HCT116 (cell line): Measurements from ENCODE around the gene TSPO. TPM values are rescaled to one million over a fixed set of nuclear protein-coding genes. Genes with fewer than 3 reads are reported as not detected.

Source experiments
- ATAC-seq: fragments of 200-7000 bp; cut with Tn5 transposase; 2 replicates; pipeline ENCODE4 v1.9.1; 2020; ENCODE audit warnings: mild to moderate bottlenecking, moderate library complexity
- BruUV-seq: library from RNA; stranded (reverse); fragments of 400-500 nt; replicated peaks from 2 replicates; lab custom pipeline; 2021; lab: Mats Ljungman, UMichigan
- CTCF ChIA-PET: fragments of 300-600 bp; sonication (Branson Sonifier 250); formaldehyde crosslinking; loops from one replicate; lab custom pipeline; 2021; ENCODE audit warnings: antibody characterized with exemption; lab: Charles Lee
- POLR2A ChIA-PET: fragments of 300-600, 350-600 bp; sonication (Branson Sonifier 250); formaldehyde crosslinking; loops from one replicate; lab custom pipeline; 2021; ENCODE audit warnings: antibody characterized with exemption; lab: Charles Lee
- RAD21 ChIA-PET, 2 experiments: fragments of 300-600 bp; sonication (Branson Sonifier 250); formaldehyde crosslinking; loops; one replicate each; lab custom pipeline; 2023; ENCODE audit warnings: low total read pairs in 2 of 2; ENCODE audit not compliant: uncharacterized antibody in 2 of 2, unreplicated experiment in 2 of 2, low non-redundant PET in 1 of 2; lab: Charles Lee
- DNase-seq: peaks from one replicate; pipeline ENCODE4 v3.0.0-alpha.2; 2010; ENCODE audit warnings: low read depth, low spot score
- H2AFZ ChIP-seq: fragments of 200-600 bp; shearing (Covaris generic), sonication (generic); 2 replicates; pipeline ENCODE4 v1.6.1; 2017; ENCODE audit warnings: low read depth, mixed run types, mixed read lengths, antibody characterized with exemption, low read length; ENCODE audit not compliant: poor library complexity, severe bottlenecking
- H3K27ac ChIP-seq: 2 replicates; pipeline ENCODE4 v1.5.1; 2012; ENCODE audit warnings: low read depth, low read length
- H3K27me3 ChIP-seq: fragments of 200-600 bp; sonication (generic); 2 replicates; pipeline ENCODE4 v1.6.1; 2016; ENCODE audit warnings: mixed run types, low read length, mixed read lengths; ENCODE audit not compliant: insufficient read depth
- H3K36me3 ChIP-seq, 2 experiments: fragments of 200-500 bp in 1 of 2; fragments of 200-600 bp in 1 of 2; sonication (Bioruptor generic) in 1 of 2; sonication (generic) in 1 of 2; 2 replicates each; pipeline versions ENCODE4 v1.5.1 to v1.6.1; 2014 to 2016; ENCODE audit warnings: low read length in 2 of 2, inconsistent platforms in 1 of 2, mixed read lengths in 1 of 2, mixed run types in 1 of 2; ENCODE audit not compliant: insufficient read depth in 2 of 2, control insufficient read depth in 1 of 2
- H3K4me1 ChIP-seq, 2 experiments: fragments of 200-600 bp in 1 of 2; sonication (generic) in 1 of 2; 2 replicates each; pipeline versions ENCODE4 v1.5.1 to v1.6.1; 2012 to 2017; ENCODE audit warnings: low read length in 2 of 2, inconsistent platforms in 1 of 2, mild to moderate bottlenecking in 1 of 2, mixed read lengths in 1 of 2, mixed run types in 1 of 2, moderate library complexity in 1 of 2; ENCODE audit not compliant: insufficient read depth in 2 of 2, control insufficient read depth in 1 of 2
- H3K4me2 ChIP-seq: fragments of 200-600 bp; sonication (generic); 2 replicates; pipeline ENCODE4 v1.6.1; 2017; ENCODE audit warnings: mixed run types, low read length, mixed read lengths
- H3K4me3 ChIP-seq, 2 experiments: fragments of 200-600 bp in 1 of 2; sonication (generic) in 1 of 2; replicated peaks in 1 of 2; 2 replicates each; pipeline ENCODE4 v1.5.1; 2011 to 2016; ENCODE audit warnings: low read length in 2 of 2, control low read depth in 1 of 2, low read depth in 1 of 2, mild to moderate bottlenecking in 1 of 2, mixed read lengths in 1 of 2, mixed run types in 1 of 2
- H3K79me2 ChIP-seq: fragments of 200-600 bp; sonication (generic); 2 replicates; pipeline ENCODE4 v1.6.1; 2017; ENCODE audit warnings: mild to moderate bottlenecking, mixed run types, low read length, moderate library complexity, mixed read lengths; ENCODE audit not compliant: insufficient read depth
- H3K9ac ChIP-seq: fragments of 200-600 bp; sonication (generic); 2 replicates; pipeline ENCODE4 v1.6.1; 2016; ENCODE audit warnings: low read length, mixed read lengths
- H3K9me2 ChIP-seq: fragments of 200-600 bp; sonication (generic), shearing (Covaris generic); 2 replicates; pipeline ENCODE4 v1.6.1; 2017; ENCODE audit warnings: mixed run types, mild to moderate bottlenecking, moderate library complexity; ENCODE audit not compliant: insufficient read depth
- H3K9me3 ChIP-seq, 2 experiments: fragments of 200-500 bp in 1 of 2; fragments of 200-600 bp in 1 of 2; sonication (Bioruptor generic) in 1 of 2; sonication (generic) in 1 of 2; 2 replicates each; pipeline ENCODE4 v1.6.1; 2014 to 2017; ENCODE audit warnings: low read length in 2 of 2, mixed read lengths in 2 of 2, inconsistent platforms in 1 of 2, low read depth in 1 of 2, mild to moderate bottlenecking in 1 of 2, mixed run types in 1 of 2, moderate library complexity in 1 of 2; ENCODE audit not compliant: control insufficient read depth in 1 of 2, insufficient read depth in 1 of 2
- H4K20me1 ChIP-seq: fragments of 200-600 bp; sonication (generic), shearing (Covaris generic); 2 replicates; pipeline ENCODE4 v1.6.1; 2017; ENCODE audit warnings: mixed run types, mild to moderate bottlenecking, moderate library complexity; ENCODE audit not compliant: insufficient read depth
- CBX3 ChIP-seq: IDR thresholded peaks from 2 replicates; pipeline ENCODE4 v1.6.1; 2012; ENCODE audit warnings: low read depth
- CEBPB ChIP-seq: IDR thresholded peaks from 2 replicates; pipeline ENCODE4 v1.6.1; 2012; ENCODE audit warnings: low read depth
- EGR1 ChIP-seq: IDR thresholded peaks from 2 replicates; pipeline ENCODE4 v1.6.1; 2012; ENCODE audit warnings: low read depth
- ELF1 ChIP-seq: IDR thresholded peaks from 2 replicates; pipeline ENCODE4 v1.6.1; 2012; ENCODE audit warnings: low read depth, borderline replicate concordance
- POLR2A ChIP-seq: IDR thresholded peaks from 2 replicates; pipeline ENCODE4 v1.7.0; 2011; ENCODE audit warnings: borderline replicate concordance; ENCODE audit not compliant: insufficient read depth, insufficient read length; ENCODE audit errors: extremely low read depth
- RAD21 ChIP-seq: IDR thresholded peaks from 2 replicates; pipeline ENCODE4 v1.6.1; 2012; ENCODE audit warnings: low read depth, mild to moderate bottlenecking
- SIN3A ChIP-seq: IDR thresholded peaks from 2 replicates; pipeline ENCODE4 v1.6.1; 2012; ENCODE audit warnings: low read depth
- SRF ChIP-seq: IDR thresholded peaks from 2 replicates; pipeline ENCODE4 v1.6.1; 2012; ENCODE audit warnings: low read depth
- TCF7L2 ChIP-seq: IDR thresholded peaks from 2 replicates; pipeline ENCODE4 v1.7.0; 2011; ENCODE audit warnings: borderline replicate concordance, inconsistent platforms; ENCODE audit not compliant: insufficient read depth, insufficient read length; ENCODE audit errors: extremely low read depth
- ZFX ChIP-seq: fragments of 450-650 bp; IDR thresholded peaks from 2 replicates; pipeline ENCODE4 v1.6.1; 2017
- intact Hi-C: fragments of 100-400 bp; cut with micrococcal nuclease; formaldehyde crosslinking; loops from 2 replicates; pipeline ENCODE4 v1.10.0; 2022
- total RNA-seq: library from RNA; stranded (reverse); gene quantifications from one replicate; pipeline ENCODE4 v1.2.1, GENCODE V29; 2021; ENCODE audit not compliant: unreplicated experiment
- TF ChIP-seq, protein P1 (sequence below), 3 experiments: fragments of 200-600 bp in 1 of 3; sonication (generic) in 1 of 3; IDR thresholded peaks in 2 of 3; conservative IDR thresholded peaks in 1 of 3; 2 replicates each; pipeline ENCODE4 v1.5.1; 2012 to 2017; ENCODE audit warnings: low read depth in 2 of 3, low read length in 2 of 3, antibody characterized with exemption in 1 of 3, borderline replicate concordance in 1 of 3, control low read depth in 1 of 3, mild to moderate bottlenecking in 1 of 3, mixed read lengths in 1 of 3, mixed run types in 1 of 3, moderate library complexity in 1 of 3; ENCODE audit not compliant: insufficient read depth in 1 of 3
- TF ChIP-seq, protein P2 (sequence below): IDR thresholded peaks from 2 replicates; pipeline ENCODE4 v1.6.1; 2011; ENCODE audit warnings: mild to moderate bottlenecking, low read length, moderate library complexity; ENCODE audit not compliant: insufficient replicate concordance; ENCODE audit errors: extremely low read depth
- TF ChIP-seq, protein P3 (sequence below): IDR thresholded peaks from 2 replicates; pipeline ENCODE4 v1.6.1; 2012
- TF ChIP-seq, protein P4 (sequence below): IDR thresholded peaks from 2 replicates; pipeline ENCODE4 v1.6.1; 2012; ENCODE audit warnings: low read depth

Gene TSPO
- total RNA-seq, 1 experiment from 2014 or later, result 192 TPM

DNA sequence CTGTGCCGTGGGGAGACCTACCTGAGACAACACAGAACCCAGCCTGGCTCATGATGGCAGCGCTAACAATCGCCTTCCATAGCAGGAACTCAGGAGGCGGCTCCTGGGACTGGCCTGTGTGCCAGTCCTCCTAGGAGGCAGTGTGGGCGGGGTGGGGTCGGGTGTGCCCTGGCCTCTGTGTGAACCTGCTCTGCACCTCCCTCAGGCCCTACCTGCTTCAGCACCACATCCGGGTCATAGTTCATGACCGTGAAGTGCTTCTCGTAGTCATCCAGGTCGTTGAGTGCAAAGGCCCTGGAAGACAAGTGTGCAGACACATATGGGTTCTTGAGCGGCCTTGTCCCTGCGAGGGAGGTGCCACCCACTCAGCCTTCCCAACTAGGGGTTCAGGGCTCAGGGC is 20.2 kb downstream of the TSPO start (continued):
- no peak for TF ChIP-seq EGR1
- TF ChIP-seq CEBPB, result no peak
- no peak for TF ChIP-seq POLR2A
- TF ChIP-seq SIN3A, result no peak
- TF ChIP-seq TCF7L2, result no peak
- no peak for TF ChIP-seq SRF

DNA sequence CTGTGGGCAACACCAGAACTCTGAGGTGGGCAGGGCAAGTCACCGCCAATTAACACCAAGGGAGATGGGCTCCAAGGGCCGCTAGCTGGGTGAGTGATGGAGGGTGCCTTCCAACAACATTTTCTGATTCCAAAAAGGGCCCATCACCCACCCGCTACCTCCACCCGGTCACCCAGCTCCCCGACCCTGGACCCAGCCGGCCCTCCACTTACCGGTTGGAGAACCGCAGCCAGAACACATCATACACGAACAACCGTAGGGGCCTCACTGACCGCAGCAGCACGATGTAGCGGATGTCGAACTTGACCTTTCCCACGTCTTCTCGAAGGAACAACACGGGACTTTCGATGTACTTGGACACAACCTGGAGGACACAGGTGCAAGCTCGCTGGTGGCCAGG is 20.8 kb downstream of the TSPO start:
- POLR2A ChIA-PET, result no interaction called here
- CTCF ChIA-PET, result no interaction called here
- intact Hi-C loops, result no loop called here
- DNase-seq, result no peak
- Histone ChIP-seq H3K9me2 (no peaks in the 10 kb centered on the region), H3K4me1 (no peaks in the 10 kb centered on the region), H3K36me3 (peaks cover 17 to 42% of the 10 kb centered on the region in 2 experiments; a peak in 3 of 4 replicates), H4K20me1 (no peaks in the 10 kb centered on the region), H3K4me3 (no peak overlapping the region), H3K27ac (no peak overlapping the region), H3K4me2 (no peak overlapping the region), H3K27me3 (no peaks in the 10 kb centered on the region), H2AFZ (no peak overlapping the region), H3K9ac (no peak overlapping the region), H3K79me2 (no peaks in the 10 kb centered on the region), H3K9me3 (no peaks in the 10 kb centered on the region)
- RAD21 ChIA-PET, result no interaction called here
- TF ChIP-seq CBX3 (no peak), ELF1 (no peak), ZFX (no peak), RAD21 (no peak), EGR1 (no peak), POLR2A (no peak), CEBPB (no peak), TCF7L2 (no peak), SRF (no peak)
- TF ChIP-seq, protein P1, sequence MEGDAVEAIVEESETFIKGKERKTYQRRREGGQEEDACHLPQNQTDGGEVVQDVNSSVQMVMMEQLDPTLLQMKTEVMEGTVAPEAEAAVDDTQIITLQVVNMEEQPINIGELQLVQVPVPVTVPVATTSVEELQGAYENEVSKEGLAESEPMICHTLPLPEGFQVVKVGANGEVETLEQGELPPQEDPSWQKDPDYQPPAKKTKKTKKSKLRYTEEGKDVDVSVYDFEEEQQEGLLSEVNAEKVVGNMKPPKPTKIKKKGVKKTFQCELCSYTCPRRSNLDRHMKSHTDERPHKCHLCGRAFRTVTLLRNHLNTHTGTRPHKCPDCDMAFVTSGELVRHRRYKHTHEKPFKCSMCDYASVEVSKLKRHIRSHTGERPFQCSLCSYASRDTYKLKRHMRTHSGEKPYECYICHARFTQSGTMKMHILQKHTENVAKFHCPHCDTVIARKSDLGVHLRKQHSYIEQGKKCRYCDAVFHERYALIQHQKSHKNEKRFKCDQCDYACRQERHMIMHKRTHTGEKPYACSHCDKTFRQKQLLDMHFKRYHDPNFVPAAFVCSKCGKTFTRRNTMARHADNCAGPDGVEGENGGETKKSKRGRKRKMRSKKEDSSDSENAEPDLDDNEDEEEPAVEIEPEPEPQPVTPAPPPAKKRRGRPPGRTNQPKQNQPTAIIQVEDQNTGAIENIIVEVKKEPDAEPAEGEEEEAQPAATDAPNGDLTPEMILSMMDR (IDR thresholded peaks at IDR 0.05 in 2 of 3, conservative IDR thresholded peaks at IDR 0.05 in 1 of 3; ENCODE audit: borderline replicate concordance in 1 of 3, insufficient read depth in 1 of 3, low read depth in 2 of 3, low read length in 2 of 3), result no peak
- TF ChIP-seq, protein P2, sequence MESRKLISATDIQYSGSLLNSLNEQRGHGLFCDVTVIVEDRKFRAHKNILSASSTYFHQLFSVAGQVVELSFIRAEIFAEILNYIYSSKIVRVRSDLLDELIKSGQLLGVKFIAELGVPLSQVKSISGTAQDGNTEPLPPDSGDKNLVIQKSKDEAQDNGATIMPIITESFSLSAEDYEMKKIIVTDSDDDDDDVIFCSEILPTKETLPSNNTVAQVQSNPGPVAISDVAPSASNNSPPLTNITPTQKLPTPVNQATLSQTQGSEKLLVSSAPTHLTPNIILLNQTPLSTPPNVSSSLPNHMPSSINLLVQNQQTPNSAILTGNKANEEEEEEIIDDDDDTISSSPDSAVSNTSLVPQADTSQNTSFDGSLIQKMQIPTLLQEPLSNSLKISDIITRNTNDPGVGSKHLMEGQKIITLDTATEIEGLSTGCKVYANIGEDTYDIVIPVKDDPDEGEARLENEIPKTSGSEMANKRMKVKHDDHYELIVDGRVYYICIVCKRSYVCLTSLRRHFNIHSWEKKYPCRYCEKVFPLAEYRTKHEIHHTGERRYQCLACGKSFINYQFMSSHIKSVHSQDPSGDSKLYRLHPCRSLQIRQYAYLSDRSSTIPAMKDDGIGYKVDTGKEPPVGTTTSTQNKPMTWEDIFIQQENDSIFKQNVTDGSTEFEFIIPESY, result no peak
- TF ChIP-seq, protein P3, sequence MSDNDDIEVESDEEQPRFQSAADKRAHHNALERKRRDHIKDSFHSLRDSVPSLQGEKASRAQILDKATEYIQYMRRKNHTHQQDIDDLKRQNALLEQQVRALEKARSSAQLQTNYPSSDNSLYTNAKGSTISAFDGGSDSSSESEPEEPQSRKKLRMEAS, result no peak
- TF ChIP-seq, protein P4, sequence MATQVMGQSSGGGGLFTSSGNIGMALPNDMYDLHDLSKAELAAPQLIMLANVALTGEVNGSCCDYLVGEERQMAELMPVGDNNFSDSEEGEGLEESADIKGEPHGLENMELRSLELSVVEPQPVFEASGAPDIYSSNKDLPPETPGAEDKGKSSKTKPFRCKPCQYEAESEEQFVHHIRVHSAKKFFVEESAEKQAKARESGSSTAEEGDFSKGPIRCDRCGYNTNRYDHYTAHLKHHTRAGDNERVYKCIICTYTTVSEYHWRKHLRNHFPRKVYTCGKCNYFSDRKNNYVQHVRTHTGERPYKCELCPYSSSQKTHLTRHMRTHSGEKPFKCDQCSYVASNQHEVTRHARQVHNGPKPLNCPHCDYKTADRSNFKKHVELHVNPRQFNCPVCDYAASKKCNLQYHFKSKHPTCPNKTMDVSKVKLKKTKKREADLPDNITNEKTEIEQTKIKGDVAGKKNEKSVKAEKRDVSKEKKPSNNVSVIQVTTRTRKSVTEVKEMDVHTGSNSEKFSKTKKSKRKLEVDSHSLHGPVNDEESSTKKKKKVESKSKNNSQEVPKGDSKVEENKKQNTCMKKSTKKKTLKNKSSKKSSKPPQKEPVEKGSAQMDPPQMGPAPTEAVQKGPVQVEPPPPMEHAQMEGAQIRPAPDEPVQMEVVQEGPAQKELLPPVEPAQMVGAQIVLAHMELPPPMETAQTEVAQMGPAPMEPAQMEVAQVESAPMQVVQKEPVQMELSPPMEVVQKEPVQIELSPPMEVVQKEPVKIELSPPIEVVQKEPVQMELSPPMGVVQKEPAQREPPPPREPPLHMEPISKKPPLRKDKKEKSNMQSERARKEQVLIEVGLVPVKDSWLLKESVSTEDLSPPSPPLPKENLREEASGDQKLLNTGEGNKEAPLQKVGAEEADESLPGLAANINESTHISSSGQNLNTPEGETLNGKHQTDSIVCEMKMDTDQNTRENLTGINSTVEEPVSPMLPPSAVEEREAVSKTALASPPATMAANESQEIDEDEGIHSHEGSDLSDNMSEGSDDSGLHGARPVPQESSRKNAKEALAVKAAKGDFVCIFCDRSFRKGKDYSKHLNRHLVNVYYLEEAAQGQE, result no peak
- no peak for ATAC-seq
- BruUV-seq, result TSS peak; percentile 17
